ENCODE data around the gene TMEM175.

The TMEM175 gene

GRCh38 chr4:946517-947471, 14.5 kb downstream of the TMEM175 start:
- Histone ChIP-seq H3K9me3 (ENCODE audit: control insufficient read depth, insufficient read depth, low read length) (no peaks in the 10 kb centered on the region), H3K27me3 (ENCODE audit: control insufficient read depth, low read length) (no peaks in the 10 kb centered on the region), H3K9me2 (replicated peaks; ENCODE audit: control insufficient read depth, low read length) (no peaks in the 10 kb centered on the region), H3K4me2 (ENCODE audit: low read length) (no peak overlapping the region), H3K27ac (ENCODE audit: low read depth, low read length) (no peak overlapping the region), H3K4me3 (ENCODE audit: low read length) (no peak overlapping the region), H3K4me1 (ENCODE audit: control insufficient read depth, low read length) (no peaks in the 10 kb centered on the region), H3K79me2 (ENCODE audit: control insufficient read depth, low read length) (no peaks in the 10 kb centered on the region), H3F3A (ENCODE audit: control insufficient read depth, insufficient read depth) (no peaks in the 10 kb centered on the region), H3K36me3 (ENCODE audit: control insufficient read depth, low read length) (no peaks in the 10 kb centered on the region), H4K20me1 (ENCODE audit: control insufficient read depth, insufficient read depth, low read depth, low read length) (0 out of 2 replicates have a peak, but pooled peaks cover 8% of the 10 kb centered on the region)
- no peak for TF ChIP-seq EZH2phosphoT487 (IDR thresholded peaks at IDR 0.05; ENCODE audit: borderline replicate concordance, low read length)

- H3K4me3 ChIP-seq (ENCODE audit: low read length): no peak overlapping the region
- no peak overlapping the region for H3K27ac ChIP-seq (ENCODE audit: low read depth, low read length)
- no peaks in the 10 kb centered on the region for H3K4me1 ChIP-seq (ENCODE audit: control insufficient read depth, low read length)
- no peak for TF ChIP-seq EZH2phosphoT487 (IDR thresholded peaks at IDR 0.05; ENCODE audit: borderline replicate concordance, low read length)
- TF ChIP-seq CTCF (IDR thresholded peaks at IDR 0.05; ENCODE audit: low read depth, low read length, poor library complexity, severe bottlenecking): no peak
- no peaks in the 10 kb centered on the region for H3K9me3 ChIP-seq (ENCODE audit: control insufficient read depth, insufficient read depth, low read length)
- H3K27me3 ChIP-seq (ENCODE audit: control insufficient read depth, low read length): no peaks in the 10 kb centered on the region
- H3F3A ChIP-seq (ENCODE audit: control insufficient read depth, insufficient read depth): no peaks in the 10 kb centered on the region
- H3K36me3 ChIP-seq (ENCODE audit: control insufficient read depth, low read length): no peaks in the 10 kb centered on the region
- no peaks in the 10 kb centered on the region for H3K79me2 ChIP-seq (ENCODE audit: control insufficient read depth, low read length)
- H3K9me2 ChIP-seq (replicated peaks; ENCODE audit: control insufficient read depth, low read length): no peaks in the 10 kb centered on the region
- H3K4me2 ChIP-seq (ENCODE audit: low read length): no peak overlapping the region
- 0 out of 2 replicates have a peak, but pooled peaks cover 8% of the 10 kb centered on the region for H4K20me1 ChIP-seq (ENCODE audit: control insufficient read depth, insufficient read depth, low read depth, low read length)
Observed at GRCh38 chr4:947491-947971, 15.3 kb downstream of the TMEM175 start.

- Histone ChIP-seq H3K4me2 (ENCODE audit: low read length) (no peak overlapping the region), H3K9me3 (ENCODE audit: control insufficient read depth, insufficient read depth, low read length) (no peaks in the 10 kb centered on the region), H3K27ac (ENCODE audit: low read depth, low read length) (no peak overlapping the region), H4K20me1 (ENCODE audit: control insufficient read depth, insufficient read depth, low read depth, low read length) (0 out of 2 replicates have a peak, but pooled peaks cover 8% of the 10 kb centered on the region), H3F3A (ENCODE audit: control insufficient read depth, insufficient read depth) (no peaks in the 10 kb centered on the region), H3K79me2 (ENCODE audit: control insufficient read depth, low read length) (no peaks in the 10 kb centered on the region), H3K36me3 (ENCODE audit: control insufficient read depth, low read length) (no peaks in the 10 kb centered on the region), H3K27me3 (ENCODE audit: control insufficient read depth, low read length) (no peaks in the 10 kb centered on the region), H3K4me1 (ENCODE audit: control insufficient read depth, low read length) (no peaks in the 10 kb centered on the region), H3K4me3 (ENCODE audit: low read length) (no peak overlapping the region), H3K9me2 (replicated peaks; ENCODE audit: control insufficient read depth, low read length) (no peaks in the 10 kb centered on the region)
- TF ChIP-seq CTCF (IDR thresholded peaks at IDR 0.05; ENCODE audit: low read depth, low read length, poor library complexity, severe bottlenecking): no peak
- no peak for TF ChIP-seq EZH2phosphoT487 (IDR thresholded peaks at IDR 0.05; ENCODE audit: borderline replicate concordance, low read length)
Observed at GRCh38 chr4:948101-948935, 16.1 kb downstream of the TMEM175 start.
